HS-5 (cell line): ENCODE results near the gene DNM3.
"Not testable (repeated sequence)": the region's sequence is repeated elsewhere in the genome, so short reads cannot be mapped to it uniquely, and the experiment has no call there.

Experiments used
- DNase-seq: peaks from one replicate; pipeline ENCODE4 v3.0.0-alpha.2; 2012; ENCODE audit warnings: low read depth

The DNM3 gene

DNA sequence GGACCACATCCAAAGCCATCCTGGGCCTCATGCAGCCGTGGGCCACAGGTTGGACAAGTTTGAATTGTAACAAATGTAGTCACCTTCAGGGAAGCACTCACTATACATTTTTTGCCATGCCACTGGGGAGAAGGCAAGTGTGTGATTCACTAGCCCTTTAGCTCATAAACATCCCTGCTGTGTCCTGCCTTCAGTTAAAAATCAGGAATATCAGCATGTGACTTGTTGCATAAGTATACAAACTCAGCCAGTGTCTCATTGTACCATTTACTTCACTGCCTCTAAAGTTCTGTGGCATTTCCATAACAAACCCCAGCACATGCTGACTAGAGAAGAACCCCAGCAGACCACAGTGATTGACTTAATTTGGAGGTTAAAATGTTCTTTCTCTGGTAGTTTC, 437.2 kb downstream of the DNM3 start:
- DNase-seq: no peak

DNA sequence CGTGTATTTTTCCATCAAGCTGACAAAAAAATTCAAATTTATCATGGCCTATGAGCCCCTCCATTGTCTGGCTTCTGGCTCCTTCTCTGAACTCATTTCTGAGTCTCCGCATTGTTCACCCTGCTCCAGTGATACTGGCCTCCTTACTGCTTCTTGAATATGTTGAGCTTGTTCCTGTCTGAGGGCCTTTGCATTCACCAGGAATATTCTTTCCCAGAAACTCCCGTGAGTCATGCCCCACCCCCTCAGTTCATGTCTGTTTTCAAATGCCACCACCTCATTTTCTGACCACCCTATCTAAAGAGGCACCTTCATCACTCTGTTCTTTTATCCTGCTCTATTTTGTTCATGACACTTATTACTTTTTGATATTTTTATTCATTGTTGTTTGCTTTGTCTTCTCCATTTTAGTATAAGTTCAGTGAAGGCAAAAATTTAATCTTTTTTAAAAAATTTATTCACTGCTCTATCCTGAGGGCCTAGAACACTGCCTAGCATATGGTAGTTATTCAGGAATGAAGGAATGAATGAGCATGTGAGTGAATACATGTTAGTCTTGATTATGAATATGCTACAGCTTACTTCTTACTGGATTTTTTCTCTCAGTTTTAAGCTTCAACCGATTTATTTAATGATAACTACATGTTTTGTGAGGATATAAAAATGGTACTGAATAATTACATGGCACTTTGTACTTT, 438.8 kb downstream of the DNM3 start:
- DNase-seq: no peak

DNA sequence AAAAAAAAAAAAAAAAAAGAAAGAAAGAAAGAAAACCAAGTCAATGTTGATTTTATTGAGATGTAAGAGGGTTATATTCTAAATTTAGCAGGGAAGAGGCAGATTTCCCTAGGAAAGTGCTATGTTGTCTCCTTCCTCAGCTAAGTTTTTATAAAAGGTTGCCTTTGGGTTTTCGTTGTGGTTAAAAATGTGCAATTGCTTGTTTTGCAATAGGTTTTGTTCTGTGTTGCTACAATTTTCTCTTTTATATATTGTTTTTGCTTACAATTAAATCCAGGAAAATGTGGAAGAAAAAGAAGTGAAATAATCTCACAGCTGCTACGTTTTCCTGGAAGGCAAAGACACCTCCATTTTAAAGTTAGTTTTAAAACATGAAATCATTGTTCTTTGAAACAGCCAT, 442.5 kb downstream of the DNM3 start:
- no peak for DNase-seq

DNA sequence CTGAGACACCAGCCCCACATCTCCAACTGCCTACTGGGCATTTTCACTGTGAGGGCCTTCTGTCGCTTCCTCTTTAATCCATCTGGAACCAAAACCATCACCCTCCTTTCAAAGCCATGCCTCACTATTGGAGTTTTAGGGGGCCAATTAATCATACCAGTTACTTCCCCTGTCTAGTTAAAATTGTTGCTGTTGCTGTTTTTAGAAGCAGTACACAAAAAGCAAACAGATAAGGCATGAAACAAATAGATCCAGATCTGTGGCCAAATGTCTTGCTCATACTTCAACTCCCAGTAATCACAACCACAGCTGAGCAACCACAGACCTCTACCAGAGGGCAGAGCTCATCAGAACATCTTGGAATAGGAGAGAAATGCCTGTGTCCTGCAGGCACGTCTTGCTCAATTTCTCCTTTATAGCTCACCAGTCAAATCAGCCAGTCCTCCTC, 445.4 kb downstream of the DNM3 start:
- DNase-seq: peak; percentile 52

DNA sequence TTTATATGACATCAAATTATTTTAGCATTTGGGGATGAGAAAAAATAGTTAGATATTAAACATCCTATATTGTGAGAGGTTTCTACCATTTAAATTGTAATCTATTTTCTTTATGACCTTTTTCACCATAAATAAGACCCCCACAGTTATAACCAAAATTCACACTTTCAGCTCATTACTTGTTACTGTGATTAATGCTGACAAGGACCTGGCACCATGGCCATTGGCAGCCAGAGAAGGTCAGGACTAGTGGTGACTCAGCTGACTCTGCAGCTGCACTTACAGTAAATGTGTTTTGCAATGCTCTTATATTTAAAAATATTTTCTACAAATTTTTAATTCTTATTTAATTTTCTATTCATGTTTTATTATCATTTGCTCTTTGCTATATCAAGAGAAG, 445.9 kb downstream of the DNM3 start:
- no peak for DNase-seq

DNA sequence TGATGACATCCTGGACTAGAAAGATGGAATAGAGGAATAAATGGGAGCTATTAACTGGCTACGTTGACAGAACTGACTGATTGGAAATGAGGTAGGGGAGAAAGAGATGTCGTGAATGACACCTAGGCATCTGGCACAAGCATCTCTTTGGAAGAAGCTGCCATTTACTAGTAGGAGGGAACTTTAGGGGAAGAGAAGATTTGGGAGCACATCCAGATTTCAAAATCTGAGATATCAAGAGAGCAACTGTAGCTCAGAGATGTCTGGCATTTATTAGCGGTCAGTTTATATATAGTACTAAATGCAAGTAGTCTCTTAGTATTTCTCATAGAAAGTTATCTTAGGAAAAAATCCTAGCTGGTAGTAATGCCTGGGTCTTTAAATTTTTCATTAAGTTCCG, 447.3 kb downstream of the DNM3 start:
- DNase-seq: no peak

DNA sequence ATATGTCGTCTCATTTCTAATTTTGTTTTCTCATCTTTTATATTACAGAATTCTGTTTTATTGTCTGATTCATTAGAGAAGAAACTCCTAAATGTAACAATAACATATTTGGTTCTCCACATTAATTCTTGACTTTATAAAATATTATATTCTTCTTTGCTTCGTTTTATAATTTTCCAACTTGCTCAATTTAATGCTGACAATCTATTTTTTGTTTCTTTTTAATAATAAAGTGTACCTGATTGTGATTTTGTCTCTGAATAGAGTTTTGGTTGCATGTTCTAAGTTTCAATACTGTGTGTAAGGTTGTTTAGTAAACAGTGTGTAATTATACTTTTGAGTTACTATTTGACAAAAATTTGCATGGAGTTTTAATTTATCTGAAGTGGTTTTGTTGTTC, 448.1 kb downstream of the DNM3 start:
- no peak for DNase-seq

DNA sequence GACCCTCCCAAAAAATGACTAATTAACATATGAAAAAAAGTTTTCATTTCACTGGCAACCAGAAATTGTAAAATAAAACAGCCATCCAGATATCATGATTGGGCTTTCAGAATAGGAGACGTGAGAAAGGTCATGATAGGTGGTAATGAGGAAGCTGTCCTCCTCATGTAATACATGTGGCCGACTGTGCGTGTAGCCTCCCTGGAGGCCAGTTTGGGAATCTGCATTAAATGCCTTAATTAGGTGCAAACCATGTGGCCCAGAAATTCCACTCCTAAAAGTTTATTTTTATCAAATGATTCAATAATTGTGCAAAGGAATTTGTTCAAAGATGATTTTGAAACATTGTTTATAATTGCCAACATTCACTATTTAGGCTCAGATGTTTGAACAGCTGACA, 451.5 kb downstream of the DNM3 start:
- DNase-seq: no peak

DNA sequence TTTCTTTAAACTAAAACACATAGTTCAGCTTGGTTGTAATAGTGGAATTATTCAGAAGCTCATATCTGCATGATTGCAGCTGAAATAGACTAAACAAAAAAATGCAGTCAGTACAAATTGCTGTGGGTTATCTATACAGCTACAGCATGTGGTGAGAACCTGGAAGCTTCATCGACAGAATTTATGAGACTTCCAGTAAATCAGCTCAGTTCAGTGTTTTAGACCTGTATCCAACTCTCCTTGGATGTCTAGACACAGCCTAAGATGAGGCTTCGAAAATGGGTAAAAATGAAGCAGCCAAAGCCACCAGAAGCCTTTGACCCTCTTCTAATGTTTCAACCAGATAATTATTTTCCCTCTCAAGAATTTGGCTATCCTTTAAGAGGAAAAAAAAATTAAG, 452.1 kb downstream of the DNM3 start:
- DNase-seq: no peak

DNA sequence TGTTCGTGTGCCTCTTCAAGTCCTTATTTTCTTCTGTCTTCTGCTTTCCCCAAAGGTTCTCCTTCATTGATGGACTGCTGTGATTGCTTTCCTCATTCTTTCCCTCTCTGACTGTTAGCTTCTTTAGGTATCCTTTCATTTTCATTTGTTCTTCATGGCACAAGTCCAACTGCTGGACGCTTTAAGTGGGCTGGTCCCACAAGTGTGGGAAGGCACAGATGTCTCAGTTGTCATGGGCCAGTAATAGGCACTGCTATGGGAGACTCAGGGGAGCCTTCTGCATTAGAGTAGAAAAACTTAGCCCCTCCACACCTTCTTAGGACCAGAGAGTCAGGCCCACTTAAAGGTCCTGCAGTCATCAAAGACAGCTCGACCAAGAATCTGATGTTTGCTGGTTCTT, 456.8 kb downstream of the DNM3 start:
- DNase-seq: no peak

DNA sequence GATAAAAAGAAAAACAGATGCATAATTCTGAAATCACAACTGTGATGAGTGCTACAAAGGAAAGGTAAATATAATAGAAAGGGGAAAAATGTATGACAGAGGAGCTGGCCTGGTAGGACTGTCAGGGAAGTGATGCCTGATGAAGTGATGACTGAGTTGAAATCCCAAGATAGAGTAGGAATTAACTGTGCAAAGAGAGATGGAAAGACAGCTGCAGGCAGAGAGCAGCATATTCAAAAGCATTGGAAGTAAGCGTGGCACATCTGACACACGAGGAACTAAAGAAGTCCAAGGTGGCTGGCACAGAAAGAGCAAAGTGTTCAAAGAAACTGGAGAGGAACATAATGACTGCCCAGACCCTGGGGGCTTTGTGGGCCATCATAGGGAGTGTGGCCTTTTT, 457.6 kb downstream of the DNM3 start:
- no peak for DNase-seq

DNA sequence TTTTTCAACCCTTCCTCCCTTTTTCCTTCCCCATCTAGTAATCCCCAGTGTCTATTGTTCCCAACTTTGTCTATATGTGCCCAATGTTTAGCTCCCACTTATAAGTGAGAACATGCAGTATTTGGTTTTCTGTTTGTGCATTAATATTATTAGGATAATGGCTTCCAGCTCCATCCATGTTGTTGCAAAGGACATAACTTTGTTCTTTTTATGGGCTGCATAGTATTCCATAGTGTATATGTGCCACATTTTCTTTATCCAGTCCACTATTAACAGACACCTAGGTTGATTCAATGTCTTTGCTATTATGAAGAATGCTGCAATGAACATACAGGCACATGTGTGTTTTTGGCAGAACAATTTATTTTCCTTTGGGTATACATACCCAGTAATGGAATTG, 458.2 kb downstream of the DNM3 start:
- no peak for DNase-seq

DNA sequence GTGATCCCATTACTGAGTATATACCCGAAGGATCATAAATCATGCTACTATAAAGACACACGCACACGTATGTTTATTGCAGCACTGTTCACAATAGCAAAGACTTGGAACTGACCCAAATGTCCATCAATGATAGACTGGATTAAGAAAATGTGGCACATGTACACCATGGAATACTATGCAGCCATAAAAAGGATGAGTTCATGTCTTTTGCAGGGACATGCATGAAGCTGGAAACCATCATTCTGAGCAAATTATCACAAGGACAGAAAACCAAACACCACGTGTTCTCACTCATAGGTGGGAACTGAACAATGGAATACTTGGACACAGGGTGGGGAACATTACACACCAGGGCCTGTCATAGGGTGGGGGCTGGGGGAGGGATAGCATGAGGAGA, 466.2 kb downstream of the DNM3 start:
- DNase-seq: not testable (repeated sequence)

DNA sequence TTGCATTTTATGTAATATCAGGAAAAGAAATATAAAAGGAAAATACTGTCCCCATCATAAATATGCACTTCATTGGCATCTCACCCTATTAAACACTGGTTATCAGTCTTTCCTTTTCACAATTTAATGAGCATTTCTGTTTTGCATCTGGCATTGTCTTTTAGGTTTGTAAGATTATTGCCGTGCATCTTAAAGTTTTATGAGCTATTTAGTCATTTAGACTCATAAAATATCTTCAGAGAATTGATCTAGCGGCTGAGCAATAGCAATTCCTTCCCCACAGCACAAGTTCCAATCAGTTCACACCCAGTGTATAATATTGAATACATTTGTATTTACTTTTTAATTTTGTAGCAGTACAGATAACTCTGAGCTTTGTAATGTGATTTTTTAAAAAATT, 466.8 kb downstream of the DNM3 start:
- DNase-seq: no peak

DNA sequence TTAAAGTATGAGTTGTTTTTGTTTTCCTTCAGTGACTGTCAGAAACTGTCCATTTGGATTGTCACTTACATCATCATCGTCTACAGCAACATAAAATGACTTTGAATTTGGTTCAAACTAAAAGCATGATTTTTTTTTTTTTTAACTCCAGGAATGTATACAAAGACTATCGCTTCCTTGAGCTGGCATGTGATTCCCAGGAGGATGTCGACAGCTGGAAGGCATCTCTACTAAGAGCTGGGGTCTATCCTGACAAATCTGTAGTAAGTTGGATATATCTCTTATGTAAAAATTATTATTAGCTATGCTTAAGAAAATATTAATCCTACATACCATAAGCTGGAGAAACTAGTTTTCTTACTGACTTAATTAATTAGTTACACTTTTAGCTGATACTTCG, 467.3 kb downstream of the DNM3 start:
- no peak for DNase-seq

DNA sequence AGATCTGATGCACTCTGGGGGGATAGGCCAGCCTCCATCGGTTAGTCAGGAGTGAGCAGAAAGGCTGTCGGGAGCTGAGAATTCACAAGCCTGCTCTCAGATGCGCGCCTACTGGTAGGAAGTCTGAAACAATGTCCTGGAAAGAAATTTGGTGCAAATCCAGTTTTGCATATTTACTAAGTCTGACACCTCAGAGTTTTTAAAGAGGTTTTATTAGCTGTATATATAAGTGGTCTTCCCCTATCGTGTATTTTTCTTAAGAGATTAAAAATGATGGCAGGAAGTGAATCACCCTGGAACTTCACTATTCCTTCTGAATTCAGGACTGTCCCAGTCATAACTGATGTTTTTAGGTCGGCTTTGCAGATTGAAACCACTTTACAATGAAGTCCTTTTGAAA, 479.4 kb downstream of the DNM3 start:
- no peak for DNase-seq

DNA sequence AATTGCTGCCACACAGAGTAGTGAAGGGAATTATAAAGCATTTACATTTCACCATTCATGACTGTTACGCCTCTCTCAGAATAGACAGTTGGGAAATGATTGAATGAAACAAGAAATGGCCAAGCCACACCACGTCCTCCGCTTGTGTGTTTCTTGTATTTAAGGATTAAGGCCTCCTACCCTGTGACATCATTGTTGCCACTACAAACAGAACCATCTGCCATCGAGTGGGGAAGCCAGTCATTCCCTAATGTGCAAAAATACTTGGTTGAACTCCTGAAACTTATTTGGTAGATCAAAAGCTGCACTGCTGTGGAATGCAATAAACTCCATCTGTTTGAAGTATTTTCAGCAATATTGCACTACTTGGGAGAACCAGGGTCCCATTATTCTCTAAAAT, 480.2 kb downstream of the DNM3 start:
- DNase-seq: no peak

DNA sequence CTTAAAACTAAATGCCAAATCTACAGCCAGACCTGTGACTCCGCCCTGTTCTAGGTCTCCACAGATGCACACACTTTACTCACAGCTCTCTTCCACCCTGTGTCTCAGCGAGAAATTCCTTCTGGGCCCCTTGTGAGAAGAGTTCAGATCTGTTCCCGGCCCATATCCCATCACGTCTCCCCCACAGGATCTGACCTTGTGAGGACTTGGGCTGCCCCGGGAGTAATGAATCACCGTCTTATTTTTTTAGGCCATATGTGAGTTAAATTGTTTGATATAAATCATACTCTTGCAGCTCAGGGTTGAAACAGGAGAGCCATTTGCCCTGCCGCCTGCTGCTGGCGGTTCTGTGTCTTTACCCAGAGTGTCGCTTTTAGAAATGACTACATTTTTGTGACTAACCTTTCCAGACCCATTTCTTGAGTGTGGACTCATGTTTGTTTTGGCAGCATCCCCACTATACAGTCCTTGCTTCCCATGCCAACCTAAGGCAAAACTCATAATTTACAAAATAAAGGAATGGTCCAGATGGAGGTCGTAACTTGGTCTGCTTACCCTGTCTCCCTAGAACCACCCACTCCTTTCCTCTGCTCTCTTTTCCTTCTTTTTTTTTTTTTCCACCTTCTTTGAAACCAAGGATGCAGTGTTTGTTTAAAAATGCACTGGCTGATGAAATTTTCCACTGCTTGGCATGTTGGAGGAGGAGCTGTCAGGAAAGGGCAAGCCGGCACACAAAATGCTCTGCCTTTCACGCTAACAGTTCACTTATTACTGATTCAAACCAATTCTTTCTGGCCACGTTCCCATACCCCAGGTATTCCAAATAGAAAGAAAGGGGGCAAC, 481.1 kb downstream of the DNM3 start:
- peak; percentile 81 for DNase-seq

DNA sequence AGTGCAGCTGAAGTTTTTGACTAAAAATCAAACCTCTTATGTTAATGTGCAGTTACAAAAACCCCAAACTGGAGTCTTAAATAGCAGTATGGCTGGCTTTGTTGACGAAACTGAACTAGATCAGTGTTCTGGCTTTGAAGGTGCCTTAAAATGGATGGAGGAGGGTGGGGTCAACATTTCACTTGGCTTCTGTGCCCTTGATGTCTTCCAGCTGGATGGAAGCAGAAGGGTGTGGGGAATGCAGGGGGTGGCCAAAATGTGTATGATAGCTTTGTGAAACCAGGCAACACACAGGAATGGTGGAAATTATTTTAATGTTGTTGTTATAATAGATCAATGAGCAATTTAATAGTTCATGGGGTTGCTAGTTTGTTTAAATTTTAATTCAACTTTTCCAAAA, 482.4 kb downstream of the DNM3 start:
- DNase-seq: no peak

DNA sequence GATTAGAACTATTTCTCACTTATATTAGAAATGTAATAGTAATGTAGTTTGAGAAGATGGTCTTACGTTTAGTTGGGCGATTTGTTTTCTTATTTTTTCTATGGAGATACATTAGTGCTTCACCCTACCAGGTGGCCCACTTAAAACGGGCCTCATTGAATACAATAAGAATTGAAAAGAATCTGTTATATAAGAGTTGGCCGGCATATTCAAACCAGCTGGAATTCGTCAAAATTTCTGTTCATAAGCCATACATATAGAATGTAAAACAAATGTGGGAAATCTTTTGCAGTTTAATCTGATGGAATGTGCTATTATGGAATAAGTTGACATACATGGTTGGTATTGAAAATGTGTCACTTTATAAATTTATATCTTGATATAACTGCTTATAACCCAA, 482.8 kb downstream of the DNM3 start:
- no peak for DNase-seq

DNA sequence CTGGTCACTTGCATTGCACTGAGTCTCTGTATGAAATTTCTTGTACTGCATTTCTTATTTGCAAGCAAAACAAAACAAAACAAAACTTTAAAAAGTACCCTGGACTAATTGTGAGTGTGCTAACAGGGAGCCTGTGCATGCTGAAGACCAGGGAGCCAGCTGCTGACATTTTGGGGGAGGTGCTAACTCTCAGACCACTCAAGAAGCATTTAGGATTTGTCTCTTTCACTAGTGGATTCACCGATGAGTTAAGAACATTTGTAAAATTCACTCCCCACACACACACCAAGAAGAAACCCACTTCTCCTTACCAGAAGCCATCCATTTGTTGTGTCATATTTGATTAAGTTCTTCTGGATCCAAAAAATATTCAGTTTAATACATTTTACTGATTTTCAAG, 483.5 kb downstream of the DNM3 start:
- no peak for DNase-seq

DNA sequence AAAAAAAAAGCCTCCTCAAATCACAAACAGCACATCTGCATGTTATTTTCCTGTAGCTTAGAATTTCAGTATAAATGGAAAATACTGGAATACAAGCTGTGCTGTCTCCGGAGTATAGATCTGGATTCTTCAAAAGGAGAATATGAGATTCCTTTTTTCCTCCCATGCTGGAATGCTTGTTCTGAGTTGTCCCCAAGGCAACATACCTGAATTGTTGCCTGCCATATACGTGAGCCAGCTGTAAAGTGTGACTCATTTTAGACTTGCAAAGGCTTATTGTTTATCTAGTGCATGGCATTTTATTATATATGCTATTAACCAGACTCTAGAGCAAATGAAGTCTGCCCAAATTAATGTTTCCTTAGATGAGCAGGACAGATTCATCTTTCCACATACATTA, 484.2 kb downstream of the DNM3 start:
- no peak for DNase-seq

DNA sequence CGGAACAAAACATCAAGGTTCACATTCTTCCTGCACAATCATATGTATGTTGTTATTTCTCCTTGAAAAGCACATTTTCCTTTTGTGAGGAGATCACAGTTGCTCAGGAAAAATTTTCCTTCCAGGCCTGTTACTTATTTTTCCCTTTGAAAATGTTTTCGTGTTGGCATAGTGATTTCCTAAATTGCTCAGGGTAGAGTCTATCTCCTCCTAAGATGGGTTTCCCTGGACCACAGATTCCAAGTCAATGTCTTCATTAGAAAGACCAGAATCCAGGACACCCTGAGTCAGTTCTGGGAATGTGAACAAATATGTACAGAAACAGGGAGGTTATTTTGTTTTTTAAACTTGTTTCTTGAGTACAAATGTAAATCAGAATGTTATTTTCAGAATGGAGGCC, 484.8 kb downstream of the DNM3 start:
- DNase-seq: no peak

DNA sequence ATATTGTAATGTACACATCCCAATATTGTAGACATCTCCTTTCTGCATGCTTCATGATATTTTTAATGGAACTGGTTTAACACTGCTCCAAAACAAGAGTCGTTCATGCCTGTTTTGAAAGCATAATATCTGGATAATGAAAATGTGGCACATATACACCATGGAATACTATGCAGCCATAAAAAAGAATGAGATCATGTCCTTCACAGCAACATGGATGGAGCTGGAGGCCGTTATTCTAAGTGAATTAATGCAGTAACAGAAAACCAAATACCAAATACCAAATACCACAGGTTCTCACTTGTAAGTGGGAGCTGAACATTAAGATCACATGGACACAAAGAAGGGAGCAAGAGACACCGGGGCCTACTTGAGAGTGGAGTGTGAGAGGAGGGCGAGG, 487.0 kb downstream of the DNM3 start:
- DNase-seq: no peak
